ENCODE measurements around the gene TEX35.

- TF ChIP-seq CTCF (conservative IDR thresholded peaks at IDR 0.05 in 1 of 2, IDR thresholded peaks at IDR 0.05 in 1 of 2; ENCODE audit: extremely low read depth in 1 of 2, insufficient read depth in 1 of 2, low read depth in 1 of 2, low read length in 2 of 2) (no peak), EZH2 (IDR thresholded peaks at IDR 0.05; ENCODE audit: borderline replicate concordance, low read length) (no peak)
Measured at GRCh38 chr1:178477373-178477772, 35.5 kb upstream of the TEX35 start.
